Skeletal muscle tissue (tissue), 4 donors: ENCODE data around the gene RAP1A. TPM values are rescaled to one million over a fixed set of nuclear protein-coding genes. Genes with fewer than 3 reads are reported as not detected.
A peak's percentile ranks its signal among the peaks of the same experiment; 100 is the strongest.

Source experiments
- H3K27ac ChIP-seq: one replicate; pipeline ENCODE4 v1.7.0; 2013; ENCODE audit warnings: mild to moderate bottlenecking, low read depth, low read length, inconsistent platforms
- H3K27me3 ChIP-seq, 3 donors: one replicate each; pipeline ENCODE4 v1.7.0; 2013; ENCODE audit warnings: low read length in 3 of 3; ENCODE audit not compliant: control insufficient read depth in 3 of 3, insufficient read depth in 3 of 3
- H3K36me3 ChIP-seq, 3 donors: one replicate each; pipeline ENCODE4 v1.7.0; 2013; ENCODE audit warnings: low read length in 3 of 3; ENCODE audit not compliant: control insufficient read depth in 3 of 3, insufficient read depth in 3 of 3
- H3K4me1 ChIP-seq, 3 donors: one replicate each; pipeline ENCODE4 v1.7.0; 2013; ENCODE audit warnings: low read length in 3 of 3, mild to moderate bottlenecking in 3 of 3; ENCODE audit not compliant: control insufficient read depth in 3 of 3, insufficient read depth in 3 of 3
- H3K4me3 ChIP-seq, 3 donors: one replicate each; pipeline ENCODE4 v1.7.0; 2013; ENCODE audit warnings: low read length in 3 of 3
- H3K9ac ChIP-seq, 3 donors: one replicate each; pipeline ENCODE4 v1.7.0; 2013; ENCODE audit warnings: low read length in 3 of 3, mild to moderate bottlenecking in 3 of 3, moderate library complexity in 2 of 3, low read depth in 1 of 3
- H3K9me3 ChIP-seq, 3 donors: one replicate each; pipeline ENCODE4 v1.7.0; 2013; ENCODE audit warnings: low read length in 3 of 3; ENCODE audit not compliant: control insufficient read depth in 3 of 3
- total RNA-seq: library from RNA; depleted of rRNA; stranded (reverse); fragments of >200 nt; gene quantifications from one replicate; pipeline ENCODE4 v1.2.3, GENCODE V29; 2014
- donor health status: Osteomylitis.

The RAP1A gene
- 16.7 TPM for total RNA-seq

- H3K27me3 ChIP-seq: no peaks in the 10 kb centered on the region
- peak within 1 kb of the TSS; percentile 88 to 97 (median 89) for H3K4me3 ChIP-seq
- H3K27ac ChIP-seq: peak within 1 kb of the TSS; percentile 91
- H3K9ac ChIP-seq: peak within 1 kb of the TSS; percentile 85 to 89 (median 88)
- no peaks in the 10 kb centered on the region for H3K36me3 ChIP-seq
- peaks cover 11 to 31% (median 24%) of the 10 kb centered on the region in 3 donors for H3K4me1 ChIP-seq
- H3K9me3 ChIP-seq: no peaks in the 10 kb centered on the region
These were observed at the start of gene RAP1A for GRCh38 chr1:111619635-111620440. Gene RAP1A, plus strand, starts transcription at chr1:111619789. Its CDS starts 71,572 bp downstream, at chr1:111691361.

GRCh38 chr1:111569913-111570312 is 49.7 kb upstream of the RAP1A start:
- Histone ChIP-seq H3K9me3 (no peaks in the 10 kb centered on the region), H3K27ac (no peak overlapping the region), H3K9ac (no peak overlapping the region), H3K4me1 (peaks cover 0 to 3% (median 0%) of the 10 kb centered on the region in 3 donors), H3K36me3 (no peaks in the 10 kb centered on the region), H3K27me3 (no peaks in the 10 kb centered on the region), H3K4me3 (no peak overlapping the region)

GRCh38 chr1:111570781-111571181 is 48.8 kb upstream of the RAP1A start:
- no peak overlapping the region for H3K27ac ChIP-seq
- no peak overlapping the region for H3K9ac ChIP-seq
- peaks cover 0 to 3% (median 0%) of the 10 kb centered on the region in 3 donors for H3K4me1 ChIP-seq
- H3K4me3 ChIP-seq: no peak overlapping the region
- H3K27me3 ChIP-seq: no peaks in the 10 kb centered on the region
- no peaks in the 10 kb centered on the region for H3K36me3 ChIP-seq
- H3K9me3 ChIP-seq: no peaks in the 10 kb centered on the region

GRCh38 chr1:111571239-111571638 is 48.4 kb upstream of the RAP1A start:
- Histone ChIP-seq H3K9ac (no peak overlapping the region), H3K4me3 (no peak overlapping the region), H3K27ac (no peak overlapping the region), H3K36me3 (no peaks in the 10 kb centered on the region), H3K27me3 (no peaks in the 10 kb centered on the region), H3K4me1 (peaks cover 0 to 3% (median 0%) of the 10 kb centered on the region in 3 donors), H3K9me3 (no peaks in the 10 kb centered on the region)

DNA sequence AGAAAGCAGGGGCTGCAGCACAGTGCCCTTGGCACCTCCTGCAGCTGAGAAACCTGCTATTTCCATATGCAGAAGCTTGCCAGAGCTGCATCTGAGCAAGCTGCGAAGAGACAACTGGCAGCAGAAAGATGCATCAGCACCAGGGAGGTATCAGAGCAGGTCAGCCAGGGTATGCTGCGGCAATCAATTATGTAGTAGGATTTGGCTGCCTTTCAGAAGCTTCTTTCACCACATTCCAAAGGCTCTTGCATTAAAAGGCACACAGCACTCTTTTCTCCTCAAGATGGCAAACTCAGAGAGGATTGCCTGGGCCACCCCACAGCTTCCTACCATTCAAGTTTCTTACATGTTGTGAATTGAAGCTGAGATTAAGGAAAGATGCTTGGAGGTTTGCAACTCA is 47.6 kb upstream of the RAP1A start:
- Histone ChIP-seq H3K27ac (no peak overlapping the region), H3K9me3 (no peaks in the 10 kb centered on the region), H3K4me1 (peaks cover 0 to 3% (median 0%) of the 10 kb centered on the region in 3 donors), H3K9ac (no peak overlapping the region), H3K27me3 (no peaks in the 10 kb centered on the region), H3K36me3 (no peaks in the 10 kb centered on the region), H3K4me3 (no peak overlapping the region)

DNA sequence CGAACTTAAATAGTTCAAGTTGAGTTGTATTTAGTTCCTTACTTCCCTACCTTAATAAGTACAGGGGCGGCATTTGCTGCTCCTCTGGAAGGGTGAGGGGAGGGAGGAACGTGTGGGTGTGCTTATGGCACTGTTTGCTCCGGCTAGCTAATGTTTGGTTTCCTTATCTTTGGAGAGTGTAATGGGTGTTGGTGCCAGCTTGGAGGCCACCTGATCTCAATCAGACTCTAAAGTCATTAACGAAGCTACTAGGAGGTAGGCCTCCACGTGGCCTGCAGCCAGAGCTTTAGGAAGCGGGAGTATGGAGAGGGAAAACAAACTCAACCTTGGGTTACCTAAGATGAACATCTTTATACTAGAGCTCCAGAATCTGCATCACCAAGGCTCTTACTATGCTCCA is 43.0 kb upstream of the RAP1A start:
- H3K4me3 ChIP-seq: no peak overlapping the region
- no peaks in the 10 kb centered on the region for H3K27me3 ChIP-seq
- peaks cover 0 to 3% (median 0%) of the 10 kb centered on the region in 3 donors for H3K4me1 ChIP-seq
- H3K9me3 ChIP-seq: no peaks in the 10 kb centered on the region
- H3K36me3 ChIP-seq: no peaks in the 10 kb centered on the region
- no peak overlapping the region for H3K27ac ChIP-seq
- H3K9ac ChIP-seq: no peak overlapping the region

DNA sequence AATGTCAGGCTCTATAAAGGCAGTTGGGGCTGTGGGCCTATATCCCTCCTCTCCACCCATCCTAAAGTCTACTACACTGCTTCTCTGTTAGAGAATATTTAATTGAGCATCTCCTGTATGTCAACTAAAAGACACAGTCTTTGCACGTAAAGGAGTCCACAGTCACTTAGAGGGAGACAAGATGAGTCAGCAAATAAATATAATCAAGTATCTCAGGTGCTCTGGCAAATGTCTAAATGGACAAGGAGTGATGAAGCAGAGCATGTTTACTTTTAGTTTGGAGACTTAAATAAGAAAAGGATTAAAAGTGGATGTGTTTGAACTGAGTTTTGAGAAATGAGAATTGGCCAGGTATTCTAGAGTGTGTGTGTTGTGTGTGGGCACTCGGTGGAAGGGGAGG is 41.8 kb upstream of the RAP1A start:
- H3K27ac ChIP-seq: no peak overlapping the region
- H3K9me3 ChIP-seq: no peaks in the 10 kb centered on the region
- no peaks in the 10 kb centered on the region for H3K27me3 ChIP-seq
- H3K4me1 ChIP-seq: peaks cover 0 to 2% (median 0%) of the 10 kb centered on the region in 3 donors
- no peaks in the 10 kb centered on the region for H3K36me3 ChIP-seq
- no peak overlapping the region for H3K4me3 ChIP-seq
- H3K9ac ChIP-seq: no peak overlapping the region

DNA sequence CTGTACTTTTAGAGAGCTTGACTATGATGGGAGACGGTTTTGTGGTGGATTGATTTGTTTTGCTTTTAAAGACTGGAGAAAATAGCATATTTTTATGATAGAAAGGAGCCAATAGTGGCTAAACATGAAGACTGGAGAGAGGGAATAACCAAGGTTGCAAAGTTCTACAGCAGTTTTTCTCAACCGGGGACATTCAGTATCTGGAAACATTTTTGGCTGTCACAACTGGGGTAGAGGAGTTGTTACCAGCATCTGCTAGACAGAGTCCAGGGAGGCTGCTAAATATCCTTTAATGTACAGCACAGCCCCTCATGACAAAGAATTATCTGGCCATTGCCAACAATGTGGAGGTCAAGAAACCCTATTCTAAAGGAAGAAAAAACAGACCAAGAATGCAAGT is 38.4 kb upstream of the RAP1A start:
- Histone ChIP-seq H3K36me3 (no peaks in the 10 kb centered on the region), H3K4me3 (no peak overlapping the region), H3K27ac (no peak overlapping the region), H3K4me1 (peaks cover 0 to 4% (median 0%) of the 10 kb centered on the region in 3 donors), H3K9ac (no peak overlapping the region), H3K27me3 (no peaks in the 10 kb centered on the region), H3K9me3 (no peaks in the 10 kb centered on the region)

GRCh38 chr1:111582016-111582415 is 37.6 kb upstream of the RAP1A start:
- Histone ChIP-seq H3K27ac (no peak overlapping the region), H3K4me1 (peaks cover 0 to 4% (median 0%) of the 10 kb centered on the region in 3 donors), H3K27me3 (no peaks in the 10 kb centered on the region), H3K4me3 (no peak overlapping the region), H3K9ac (no peak overlapping the region), H3K36me3 (no peaks in the 10 kb centered on the region), H3K9me3 (no peaks in the 10 kb centered on the region)
